Panc1 (cell line): ENCODE measurements around the gene GADD45G. TPM values are rescaled to one million over a fixed set of nuclear protein-coding genes. Genes with fewer than 3 reads are reported as not detected.

Experiments used
- ATAC-seq: fragments of 200-7000 bp; cut with Tn5 transposase; 2 replicates; pipeline ENCODE4 v1.9.1; 2020; ENCODE audit warnings: mild to moderate bottlenecking, moderate library complexity
- BruUV-seq: library from RNA; stranded (reverse); fragments of 400-500 nt; replicated peaks from 2 replicates; lab custom pipeline; 2021; lab: Mats Ljungman, UMichigan
- CTCF ChIA-PET: fragments of 300-600 bp; sonication (Branson Sonifier 250); formaldehyde crosslinking; loops from one replicate; lab custom pipeline; 2022; ENCODE audit warnings: antibody characterized with exemption; lab: Charles Lee
- POLR2A ChIA-PET: fragments of 300-600 bp; sonication (Branson Sonifier 250); formaldehyde crosslinking; loops from one replicate; lab custom pipeline; 2022; ENCODE audit warnings: antibody characterized with exemption; lab: Charles Lee
- DNase-seq: peaks from one replicate; pipeline ENCODE4 v3.0.0-alpha.2; 2010; ENCODE audit warnings: low read depth, low spot score
- H3K27ac ChIP-seq: 2 replicates; pipeline ENCODE4 v1.5.1; 2011; ENCODE audit warnings: mild to moderate bottlenecking, low read length, inconsistent platforms
- H3K27me3 ChIP-seq: fragments of 200-500 bp; sonication (Bioruptor generic); 2 replicates; pipeline ENCODE4 v1.6.0; 2014; ENCODE audit warnings: low read length, inconsistent platforms; ENCODE audit not compliant: control insufficient read depth, insufficient read depth
- H3K36me3 ChIP-seq: fragments of 200-500 bp; sonication (Bioruptor generic); 2 replicates; pipeline ENCODE4 v1.5.1; 2014; ENCODE audit warnings: inconsistent platforms, mild to moderate bottlenecking, low read length, moderate library complexity; ENCODE audit not compliant: control insufficient read depth, insufficient read depth
- H3K4me1 ChIP-seq: 2 replicates; pipeline ENCODE4 v1.5.1; 2011; ENCODE audit warnings: inconsistent platforms, mild to moderate bottlenecking, low read length, moderate library complexity; ENCODE audit not compliant: control insufficient read depth, insufficient read depth
- H3K4me3 ChIP-seq, 2 experiments: 2 replicates each; pipeline ENCODE4 v1.5.1; 2011 to 2012; ENCODE audit warnings: low read depth in 2 of 2, low read length in 2 of 2, mild to moderate bottlenecking in 2 of 2, inconsistent platforms in 1 of 2, moderate library complexity in 1 of 2
- H3K9me3 ChIP-seq: fragments of 200-500 bp; sonication (Bioruptor generic); 2 replicates; pipeline ENCODE4 v1.5.1; 2014; ENCODE audit warnings: low read depth, mild to moderate bottlenecking, inconsistent platforms, low read length, moderate library complexity; ENCODE audit not compliant: control insufficient read depth, insufficient read depth
- CTCF ChIP-seq: fragments of 450-650 bp; IDR thresholded peaks from 2 replicates; pipeline ENCODE4 v1.5.1; 2017; ENCODE audit warnings: mild to moderate bottlenecking
- POLR2AphosphoS5 ChIP-seq: IDR thresholded peaks from 2 replicates; pipeline ENCODE4 v1.6.1; 2012; ENCODE audit warnings: mild to moderate bottlenecking, low read depth, low read length, moderate library complexity
- REST ChIP-seq, 2 experiments: IDR thresholded peaks; 2 replicates each; pipeline ENCODE4 v1.6.1; 2011 to 2012; ENCODE audit warnings: low read depth in 2 of 2, control low read depth in 1 of 2, low read length in 1 of 2, mild to moderate bottlenecking in 1 of 2, moderate library complexity in 1 of 2; ENCODE audit not compliant: insufficient read depth in 1 of 2
- SIN3A ChIP-seq: IDR thresholded peaks from 2 replicates; pipeline ENCODE4 v1.6.1; 2012; ENCODE audit warnings: low read depth, mild to moderate bottlenecking, low read length, moderate library complexity, borderline replicate concordance; ENCODE audit not compliant: insufficient read depth
- TCF7L2 ChIP-seq: IDR thresholded peaks from 2 replicates; pipeline ENCODE4 v1.6.1; 2011; ENCODE audit warnings: mild to moderate bottlenecking, low read depth, low read length, inconsistent platforms
- in situ Hi-C: cut with HindIII; loops from 2 replicates; pipeline ENCODE4 v1.10.0; 2016; ENCODE audit warnings: low sequenced_read_pairs, low pct_unique_long_range_greater_than_20kb
- intact Hi-C: fragments of 100-400 bp; cut with micrococcal nuclease; formaldehyde crosslinking; loops from one replicate; pipeline ENCODE4 v1.10.0; 2022; ENCODE audit not compliant: unreplicated experiment
- total RNA-seq: library from RNA; stranded (reverse); gene quantifications from one replicate; pipeline ENCODE4 v1.2.1, GENCODE V29; 2021; ENCODE audit not compliant: unreplicated experiment

The GADD45G gene
- total RNA-seq, 1 experiment from 2014 or later, result 1.2 TPM

- ATAC-seq (no peak), DNase-seq (no peak)
- no peaks in the 10 kb centered on the region for H3K27me3 ChIP-seq
- H3K27ac ChIP-seq, result no peak overlapping the region
- CTCF ChIA-PET, result no interaction called here
- no peaks in the 10 kb centered on the region for H3K9me3 ChIP-seq
- no TSS peak for BruUV-seq
- no peak for TF ChIP-seq POLR2AphosphoS5
- no peak for TF ChIP-seq REST (IDR thresholded peaks at IDR 0.05; ENCODE audit: insufficient read depth in 1 of 2, low read depth in 2 of 2, low read length in 1 of 2)
- TF ChIP-seq SIN3A, result no peak
- TF ChIP-seq CTCF, result no peak
- no peak for TF ChIP-seq TCF7L2
- H3K4me1 ChIP-seq, result no peaks in the 10 kb centered on the region
- POLR2A ChIA-PET, result interaction anchor here (0.7 kb wide), 1 partner anchor 21 kb away, joined by 4 read pairs; no protein-coding TSS in a partner anchor
- intact Hi-C loops (no loop called here), in situ Hi-C loops (no loop called here)
- H3K36me3 ChIP-seq, result no peaks in the 10 kb centered on the region
- H3K4me3 ChIP-seq, result no peak overlapping the region
These were observed 9.4 kb downstream of the GADD45G start for GRCh38 chr9:89613912-89614892.

- no peak overlapping the region for H3K27ac ChIP-seq
- ChIA-PET CTCF (no interaction called here), POLR2A (no interaction called here)
- no peaks in the 10 kb centered on the region for H3K36me3 ChIP-seq
- in situ Hi-C loops (no loop called here), intact Hi-C loops (no loop called here)
- H3K27me3 ChIP-seq, result no peaks in the 10 kb centered on the region
- H3K4me3 ChIP-seq, result no peak overlapping the region
- DNase-seq, result no peak
- no peak for TF ChIP-seq TCF7L2
- no peak for TF ChIP-seq CTCF
- no peak for TF ChIP-seq SIN3A
- TF ChIP-seq POLR2AphosphoS5, result no peak
- no peak for TF ChIP-seq REST (IDR thresholded peaks at IDR 0.05; ENCODE audit: insufficient read depth in 1 of 2, low read depth in 2 of 2, low read length in 1 of 2)
- no peaks in the 10 kb centered on the region for H3K9me3 ChIP-seq
- no peak for ATAC-seq
- no TSS peak for BruUV-seq
- H3K4me1 ChIP-seq, result no peaks in the 10 kb centered on the region
These were observed 10.8 kb downstream of the GADD45G start for GRCh38 chr9:89615661-89616060.
